Thyroid gland (tissue), 4 donors: ENCODE measurements around the gene LPP.

Source experiments
- CTCF ChIP-seq, 6 experiments: fragments of 200-600 bp in 3 of 6; fragments of 450-650 bp in 3 of 6; sonication (generic) in 3 of 6; IDR thresholded peaks; one replicate each; pipeline ENCODE4 v1.5.1; 2016 to 2019; ENCODE audit warnings: antibody characterized with exemption in 6 of 6, mild to moderate bottlenecking in 2 of 6, inconsistent platforms in 1 of 6, moderate library complexity in 1 of 6
- POLR2A ChIP-seq, 2 donors: fragments of 450-650 bp; IDR thresholded peaks; one replicate each; pipeline ENCODE4 v1.6.1; 2017; ENCODE audit warnings: antibody characterized with exemption in 2 of 2, mild to moderate bottlenecking in 2 of 2, moderate library complexity in 1 of 2

DNA sequence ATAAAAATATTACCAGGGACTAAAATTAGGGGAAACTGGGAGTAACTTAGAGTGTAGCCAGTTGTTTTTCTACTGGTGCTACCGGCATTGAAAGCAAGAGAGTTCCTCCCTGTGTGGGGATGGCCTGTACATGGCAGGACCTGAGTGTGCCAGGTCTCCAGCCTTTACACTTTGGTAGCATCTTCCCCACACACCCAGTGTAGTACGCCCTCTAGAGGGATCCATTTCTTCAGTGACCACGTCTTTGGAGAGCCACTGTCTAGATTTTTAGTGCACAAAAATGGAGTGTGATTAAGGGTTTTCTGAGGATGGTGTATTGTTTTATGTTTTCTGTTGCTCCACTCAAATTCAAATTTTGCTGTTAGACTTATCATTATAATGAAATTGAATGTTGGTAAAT is 510.8 kb downstream of the LPP start:
- TF ChIP-seq CTCF (IDR thresholded peaks at IDR 0.05) (no peak), POLR2A (IDR thresholded peaks at IDR 0.05) (no peak)
